NCI-H69 (cell line): ENCODE measurements around the gene ENTPD6.
"Not testable (repeated sequence)": the region's sequence is repeated elsewhere in the genome, so short reads cannot be mapped to it uniquely, and the experiment has no call there.

Experiments used
- DNase-seq: peaks from one replicate; lab custom pipeline; 2025; lab: John Stamatoyannopoulos, UW

The ENTPD6 gene

DNA sequence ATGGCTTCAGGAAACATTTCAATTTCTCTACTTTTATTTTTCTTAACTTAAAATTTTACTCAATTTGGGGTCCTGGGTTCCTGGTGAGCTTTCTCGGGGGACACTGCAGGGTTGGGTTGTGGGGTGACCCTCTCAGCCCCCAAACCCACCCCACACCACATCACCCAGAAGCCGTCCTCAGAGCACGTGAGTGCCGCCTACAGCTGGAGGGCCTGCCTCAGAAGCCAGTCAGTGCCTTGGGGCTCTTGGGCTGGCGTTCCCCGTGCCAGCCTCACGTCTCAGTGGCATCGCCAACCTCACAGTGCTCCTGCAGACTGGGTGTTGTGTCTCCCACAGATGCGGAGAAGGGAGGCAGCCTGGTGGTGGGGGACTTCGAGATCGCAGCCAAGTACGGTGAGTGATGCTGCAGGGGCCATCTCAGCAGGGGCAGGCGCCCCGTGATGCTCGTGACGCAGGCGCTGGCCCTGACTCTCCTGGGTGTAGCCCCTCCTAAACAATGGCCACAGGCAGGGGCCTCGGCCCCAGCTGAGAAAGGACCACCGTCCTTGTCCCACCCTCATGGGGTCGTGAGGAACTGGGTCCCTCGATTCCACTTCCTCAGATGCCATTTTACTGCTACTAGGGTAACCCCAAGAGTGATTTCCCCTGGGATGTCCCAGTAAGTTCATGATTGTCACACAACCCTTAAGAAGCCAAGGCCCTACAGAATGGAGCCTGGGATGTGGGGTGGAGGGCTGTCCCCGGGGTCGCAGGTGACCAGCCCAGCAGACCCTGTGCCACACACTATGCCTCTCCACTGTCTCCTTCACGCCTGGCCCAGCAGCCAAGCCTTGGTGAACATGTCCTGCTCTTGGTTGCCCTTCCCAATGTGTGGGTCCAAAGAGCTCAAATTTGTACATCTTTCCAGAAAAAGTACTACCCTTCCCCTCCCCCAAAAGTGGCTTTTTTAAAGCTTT lies 28.5 kb downstream of the ENTPD6 start:
- DNase-seq = no peak

- DNase-seq = no peak
Observed at GRCh38 chr20:25224941-25225340, 29.4 kb downstream of the ENTPD6 start.

GRCh38 chr20:25225642-25226432 lies 30.3 kb downstream of the ENTPD6 start:
- DNase-seq = no peak

DNA sequence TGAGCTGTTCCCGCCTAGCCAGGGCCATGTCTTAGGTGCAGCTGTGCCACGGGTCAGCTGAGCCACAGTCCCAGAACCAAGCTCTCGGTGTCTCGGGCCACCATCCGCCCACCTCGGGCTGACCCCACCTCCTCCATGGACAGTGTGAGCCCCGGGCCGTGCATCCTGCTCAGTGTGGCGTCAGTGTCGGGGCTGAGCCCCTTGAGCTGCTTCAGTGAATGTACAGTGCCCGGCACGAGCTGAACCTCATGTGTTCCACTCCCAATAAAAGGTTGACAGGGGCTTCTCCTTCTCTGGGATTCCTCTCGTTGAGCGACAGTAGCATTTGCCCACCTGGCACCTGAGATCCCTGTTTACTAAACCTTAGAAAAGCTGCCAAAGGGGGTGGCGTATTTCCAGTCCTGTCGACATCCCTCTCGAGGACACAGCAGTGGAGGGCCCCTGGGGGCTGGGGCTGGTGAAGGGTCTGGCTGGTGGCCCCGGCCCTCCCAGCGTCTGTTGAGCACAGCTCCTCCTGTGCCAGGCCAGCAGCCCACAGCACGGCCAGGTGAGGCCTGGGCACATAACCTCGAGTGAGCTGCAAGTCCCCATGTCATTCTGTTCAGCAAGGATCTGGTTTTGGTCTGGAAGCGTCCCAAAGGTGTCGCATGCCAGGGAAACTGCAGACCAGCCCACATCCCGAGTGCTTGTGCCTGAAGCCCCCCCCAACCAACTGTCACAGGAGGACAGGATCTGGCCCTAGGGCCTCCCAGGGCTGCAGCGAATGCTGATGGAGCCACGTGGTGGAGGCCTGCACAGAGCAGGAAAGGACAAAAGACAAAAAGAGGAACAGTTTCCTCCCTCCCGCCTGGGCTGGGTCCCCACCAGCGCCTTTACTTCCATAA lies 31.2 kb downstream of the ENTPD6 start:
- DNase-seq = no peak

GRCh38 chr20:25227317-25227831 lies 31.9 kb downstream of the ENTPD6 start:
- no peak for DNase-seq

GRCh38 chr20:25229486-25230165 lies 34.1 kb downstream of the ENTPD6 start:
- DNase-seq = no peak

DNA sequence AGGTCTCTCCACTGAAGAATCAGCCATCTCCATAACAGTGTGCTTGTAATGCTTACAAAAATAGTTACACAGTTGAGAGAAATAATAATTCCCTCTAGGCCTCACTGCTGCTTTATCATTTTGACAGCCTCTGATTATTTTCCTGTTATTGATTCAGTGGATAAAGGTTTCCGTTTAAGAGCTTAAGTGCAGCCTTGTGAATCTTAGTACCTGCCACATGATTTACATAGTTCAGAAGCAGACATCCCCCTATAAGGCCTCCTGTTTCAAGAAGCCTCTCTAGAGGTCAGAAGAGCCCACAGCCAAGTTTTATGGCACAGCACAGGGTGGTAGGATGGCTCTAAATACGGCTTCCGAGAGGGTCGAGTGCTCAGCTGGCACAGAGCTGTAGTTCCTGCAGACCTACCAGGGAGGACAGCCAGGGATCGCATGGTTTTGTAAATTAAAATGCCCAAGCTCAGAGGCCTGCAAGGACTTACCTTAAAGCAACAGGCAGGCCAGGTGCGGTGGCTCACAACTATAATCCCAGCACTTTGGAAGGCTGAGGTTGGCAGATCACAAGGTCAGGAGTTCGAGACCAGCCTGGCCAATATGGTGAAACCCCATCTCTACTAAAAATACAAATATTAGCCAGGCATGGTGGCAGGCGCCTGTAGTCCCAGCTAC lies 34.8 kb downstream of the ENTPD6 start:
- peak; percentile 48 for DNase-seq

DNA sequence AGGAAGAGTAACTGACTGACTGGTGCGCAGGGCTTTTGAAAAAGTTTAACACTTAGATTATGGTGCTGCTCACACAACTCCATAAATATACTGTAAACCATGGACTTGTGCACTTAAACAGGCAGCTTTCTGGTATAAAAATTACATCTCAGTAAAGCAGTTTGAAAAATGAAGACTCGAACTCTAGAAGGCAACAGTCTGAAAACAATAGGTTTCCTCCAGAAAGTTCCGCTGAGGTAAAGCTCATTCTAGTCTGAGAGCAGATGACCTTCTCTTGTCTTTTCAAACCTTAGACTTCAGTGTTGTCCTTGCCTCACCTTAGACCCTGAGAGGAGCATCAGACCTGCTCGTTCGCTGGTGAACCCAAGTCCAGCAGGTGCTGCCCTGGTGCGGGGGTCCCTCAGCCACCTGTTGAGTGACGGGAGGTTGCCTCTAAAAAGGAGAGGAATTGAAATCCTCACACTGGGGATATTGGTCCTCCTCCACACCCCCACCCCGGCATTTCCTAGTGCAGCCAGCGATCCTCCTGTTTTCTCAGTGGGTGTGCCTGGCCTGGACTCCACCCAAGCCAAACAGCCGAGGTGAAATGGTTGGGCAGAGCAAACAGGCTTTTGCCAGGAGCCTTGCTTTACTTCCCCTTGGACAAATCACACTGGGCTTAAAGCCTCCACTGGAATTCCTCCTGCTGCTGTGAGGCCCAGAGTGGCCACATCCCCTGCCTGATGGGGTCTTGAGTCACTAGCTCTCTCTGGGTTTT lies 37.7 kb downstream of the ENTPD6 start:
- DNase-seq = peak; percentile 92

- DNase-seq = not testable (repeated sequence)
Observed at GRCh38 chr20:25234009-25234849, 38.7 kb downstream of the ENTPD6 start.

DNA sequence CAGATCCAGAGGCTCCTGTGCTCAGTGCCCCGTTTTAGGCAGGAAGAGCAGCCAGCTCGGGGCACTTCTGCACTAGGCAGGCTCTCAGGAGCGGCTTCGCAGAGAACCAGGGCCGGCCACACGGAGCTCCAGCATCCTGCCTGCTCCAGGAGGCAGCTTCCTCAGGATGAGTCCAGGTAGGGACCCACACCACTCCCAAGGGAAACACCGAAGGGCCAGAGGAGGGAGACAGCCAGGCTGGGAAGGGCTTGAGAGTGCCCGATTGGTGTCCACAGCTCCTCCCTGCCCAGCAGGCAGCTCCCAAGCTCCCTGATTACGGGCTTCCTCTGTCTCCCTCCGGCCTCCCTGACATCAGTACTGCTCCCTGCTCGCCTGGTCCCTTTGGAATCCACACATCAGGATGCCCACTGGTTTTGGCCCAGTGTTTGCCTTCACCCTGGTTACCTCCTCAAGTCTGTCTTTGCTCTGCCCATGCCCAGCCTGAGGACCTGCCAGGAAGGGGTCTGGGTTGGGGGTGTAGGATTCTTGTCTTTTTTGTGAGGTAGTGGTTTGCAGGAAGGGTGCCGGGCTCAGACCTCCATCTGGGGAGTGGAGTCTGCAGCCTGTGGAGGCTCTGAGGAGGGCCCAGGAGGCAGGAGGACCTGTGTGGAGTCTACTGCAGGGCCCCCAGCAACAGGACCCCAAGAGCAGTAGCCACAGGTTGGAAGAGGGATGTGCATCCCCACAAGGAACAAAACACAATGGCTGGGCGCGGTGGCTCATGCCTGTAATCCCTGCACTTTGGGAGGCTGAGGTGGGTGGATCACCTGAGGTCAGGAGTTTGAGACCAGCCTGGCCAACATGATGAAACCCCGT lies 41.2 kb downstream of the ENTPD6 start:
- peak; percentile 26 for DNase-seq

- peak; percentile 72 for DNase-seq
Observed at GRCh38 chr20:25237610-25238318, 42.3 kb downstream of the ENTPD6 start.

DNA sequence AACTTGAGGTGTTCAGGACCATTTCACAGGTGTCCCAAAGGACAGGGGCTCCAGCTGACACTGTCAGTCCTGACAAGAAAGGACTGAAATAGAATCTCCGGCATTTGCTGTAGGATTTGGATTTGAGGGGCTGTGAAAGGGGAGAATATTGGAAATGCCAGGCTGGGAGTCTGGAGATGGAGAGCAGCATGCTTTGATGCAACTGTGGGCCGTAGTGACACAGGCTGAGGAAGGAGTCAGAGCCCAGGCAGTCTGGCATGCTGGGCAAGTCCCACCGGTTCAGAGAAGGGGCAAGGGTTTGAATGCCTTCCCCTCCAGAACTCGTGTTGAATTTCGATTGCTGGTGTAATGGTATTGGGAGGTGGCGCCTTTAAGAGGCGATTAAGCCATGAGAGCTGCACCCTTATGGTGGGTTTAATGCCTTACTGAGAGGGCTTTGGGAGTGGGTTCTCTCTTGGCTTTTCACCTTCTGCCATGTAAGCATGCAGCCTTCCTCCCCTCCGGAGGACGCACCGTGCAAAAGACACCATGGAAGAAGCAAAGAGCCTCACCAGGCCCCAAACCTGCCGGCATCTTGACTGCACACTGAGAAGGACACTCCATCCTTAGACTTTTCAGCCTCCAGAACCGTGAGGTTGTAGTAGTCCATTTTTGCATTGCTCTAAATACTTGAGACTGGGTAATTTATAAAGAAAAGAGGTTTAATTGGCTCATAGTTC lies 43.0 kb downstream of the ENTPD6 start:
- DNase-seq = no peak

- peak; percentile 32 for DNase-seq
Observed at GRCh38 chr20:25239387-25240370, 44.2 kb downstream of the ENTPD6 start.

- DNase-seq = not testable (repeated sequence)
Observed at GRCh38 chr20:25240851-25241658, 45.5 kb downstream of the ENTPD6 start.

- not testable (repeated sequence) for DNase-seq
Observed at GRCh38 chr20:25241659-25241955, 46.1 kb downstream of the ENTPD6 start.
